Psoas muscle (tissue), 8 donors: ENCODE measurements around the gene RABGAP1L. TPM values are rescaled to one million over a fixed set of nuclear protein-coding genes. Genes with fewer than 3 reads are reported as not detected.

Experiments used
- ATAC-seq, 4 donors: fragments of 200-7000 bp; cut with Tn5 transposase; one replicate each; pipeline ENCODE4 v1.9.1; 2020; ENCODE audit warnings: moderate library complexity in 3 of 4, mild to moderate bottlenecking in 2 of 4
- DNase-seq, 2 donors: peaks; one replicate each; pipeline ENCODE4 v3.0.0-alpha.2; 2020
- H3K27ac ChIP-seq: fragments of 200-600 bp; one replicate; pipeline ENCODE4 v1.8.0; 2022
- H3K27me3 ChIP-seq, 3 donors: fragments of 200-600 bp in 1 of 3; one replicate each; pipeline versions ENCODE4 v1.6.1 to v1.8.0; 2013 to 2022; ENCODE audit warnings: low read length in 2 of 3, mild to moderate bottlenecking in 2 of 3, moderate library complexity in 1 of 3; ENCODE audit not compliant: insufficient read depth in 3 of 3
- H3K36me3 ChIP-seq, 2 donors: fragments of 200-600 bp in 1 of 2; one replicate each; pipeline versions ENCODE4 v1.6.1 to v1.8.0; 2013 to 2022; ENCODE audit warnings: low read depth in 1 of 2, mild to moderate bottlenecking in 1 of 2, moderate library complexity in 1 of 2; ENCODE audit not compliant: insufficient read depth in 1 of 2
- H3K4me1 ChIP-seq: fragments of 200-600 bp; one replicate; pipeline ENCODE4 v1.8.0; 2022
- H3K4me3 ChIP-seq: fragments of 200-600 bp; one replicate; pipeline ENCODE4 v1.8.0; 2022; ENCODE audit warnings: mild to moderate bottlenecking
- H3K9me3 ChIP-seq: fragments of 200-600 bp; one replicate; pipeline ENCODE4 v1.8.0; 2022
- CTCF ChIP-seq: fragments of 200-600 bp; IDR thresholded peaks from one replicate; pipeline ENCODE4 v1.8.0; 2022; ENCODE audit warnings: antibody characterized with exemption
- WGBS, 3 donors: extraction: QIAGEN DNeasy Blood & Tissue Kit; methylation state at CpG; one replicate each; pipeline versions ENCODE4 v1.1.6 to v1.1.7; 2013; 5-methylcytosine and 5-hydroxymethylcytosine counted together
- intact Hi-C, 2 donors: fragments of 100-400 bp; cut with DNase I; formaldehyde crosslinking; loops; one replicate each; pipeline versions ENCODE4 v1.11.0 to v1.14.2; 2022
- polyA plus RNA-seq, 3 donors: library from polyadenylated mRNA; stranded (reverse); fragments of 200-250 nt; gene quantifications; one replicate each; pipeline ENCODE4 v1.2.3, GENCODE V29; 2013
- total RNA-seq, 4 donors: library from RNA; stranded (reverse); fragmentation: NEBNext Ultra II Directional in 2 of 4; extraction: Animal tissue kit (Norgen Biotek cat#: 25700) in 2 of 4; gene quantifications; one replicate each; pipeline versions ENCODE4 v1.2.1 to v1.2.4, GENCODE V29; 2021 to 2023
- donor health status: healthy with polysubstance abuse.
- donor health status: DM: no; HTN: no; CAD: no; lungs with moderate emphysema.
- donor health status: Bipolar disorder and iron deficiency.
- donor health status: healthy.
- donor health status: DM: yes; HTN: yes; CAD: no.
- donor health status: DM: no; HTN: no; CAD: no.
- donor health status: DM: no; HTN: no; CAD: no.
- donor health status: DM: yes; HTN: yes; CAD: no.

RABGAP1L gene
- total and polyA plus RNA-seq, 7 donors, result 2.9 to 14.4 (median 8.7) TPM

- no peak for ATAC-seq
Observed at GRCh38 chr1:174953285-174954072, 794.2 kb downstream of the RABGAP1L start.

GRCh38 chr1:174954073-174954460, 794.7 kb downstream of the RABGAP1L start:
- no peak for DNase-seq
- intact Hi-C loops, result no loop called here
- Histone ChIP-seq H3K4me3 (no peak overlapping the region), H3K27ac (no peak overlapping the region), H3K4me1 (no peaks in the 10 kb centered on the region), H3K9me3 (no peaks in the 10 kb centered on the region), H3K36me3 (no peaks in the 10 kb centered on the region), H3K27me3 (no peaks in the 10 kb centered on the region)
- no peak for ATAC-seq
- no peak for TF ChIP-seq CTCF

More at GRCh38 chr1:174953285-174954072, 794.2 kb downstream of the RABGAP1L start:
- intact Hi-C loops, result no loop called here
- no peak overlapping the region for H3K4me3 ChIP-seq
- no peak for TF ChIP-seq CTCF
- 53 to 58% (median 57%) methylated on average over 11 of the region's 11 CpGs for WGBS, 3 donors
- no peak overlapping the region for H3K27ac ChIP-seq
- DNase-seq, result no peak
- no peaks in the 10 kb centered on the region for H3K27me3 ChIP-seq
- H3K9me3 ChIP-seq, result no peaks in the 10 kb centered on the region
- no peaks in the 10 kb centered on the region for H3K36me3 ChIP-seq
- no peaks in the 10 kb centered on the region for H3K4me1 ChIP-seq

DNA sequence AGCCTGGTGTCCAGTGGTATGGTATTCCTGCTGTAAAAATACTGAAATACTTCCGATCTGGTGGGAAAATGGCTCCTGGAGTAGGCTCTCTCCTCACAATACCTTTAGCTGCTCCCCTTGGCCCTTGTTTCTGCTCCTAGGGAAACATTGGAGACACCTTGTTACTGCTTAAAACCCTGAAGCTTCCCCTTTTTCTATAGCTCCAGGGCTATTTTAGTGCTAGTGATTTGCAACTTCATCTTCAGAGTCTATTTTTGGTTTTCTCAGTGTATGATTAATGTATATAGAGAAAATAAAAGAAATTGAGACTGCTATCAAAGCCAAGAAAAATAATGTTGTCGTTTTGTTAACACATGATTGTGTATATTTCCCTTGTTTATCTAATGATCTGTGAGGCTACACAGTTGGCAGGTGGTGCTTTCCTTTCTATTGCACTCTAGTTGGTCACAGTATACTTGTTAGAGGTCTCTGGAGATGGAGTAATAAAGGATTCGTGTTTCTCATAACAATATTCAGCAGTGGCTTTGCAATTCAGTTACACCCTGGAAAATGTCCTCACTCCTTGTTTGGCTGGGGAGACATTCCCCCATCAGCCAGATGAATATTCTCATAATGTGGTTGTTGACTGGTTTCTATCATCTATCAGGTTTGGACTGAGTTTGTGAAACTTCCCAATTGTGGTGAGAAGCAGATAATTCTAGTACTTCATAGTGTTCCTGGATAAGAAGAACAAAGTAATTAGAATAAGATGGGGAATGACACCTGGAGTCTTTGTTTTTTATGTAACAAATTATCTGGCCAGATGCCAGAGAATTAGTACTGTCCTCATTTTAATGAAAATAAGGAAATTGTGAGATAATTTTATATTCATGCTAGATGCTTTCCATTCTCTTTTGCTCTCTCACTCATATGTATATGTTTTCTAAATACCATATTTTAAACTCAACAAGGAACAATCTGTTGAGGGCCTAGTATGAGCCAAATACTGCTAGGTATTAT, 795.6 kb downstream of the RABGAP1L start:
- 46 to 57% (median 56%) methylated on average over 3 of the region's 3 CpGs for WGBS, 3 donors
- DNase-seq (no peak), ATAC-seq (no peak)
- H3K27me3 ChIP-seq, result no peaks in the 10 kb centered on the region
- no peak overlapping the region for H3K27ac ChIP-seq
- intact Hi-C loops, result no loop called here
- no peak overlapping the region for H3K4me3 ChIP-seq
- TF ChIP-seq CTCF, result no peak
- no peaks in the 10 kb centered on the region for H3K4me1 ChIP-seq
- no peaks in the 10 kb centered on the region for H3K9me3 ChIP-seq
- no peaks in the 10 kb centered on the region for H3K36me3 ChIP-seq

GRCh38 chr1:174956086-174956485, 796.8 kb downstream of the RABGAP1L start:
- no peak for DNase-seq
- no peaks in the 10 kb centered on the region for H3K27me3 ChIP-seq
- H3K9me3 ChIP-seq, result no peaks in the 10 kb centered on the region
- TF ChIP-seq CTCF, result no peak
- intact Hi-C loops, result no loop called here
- WGBS, 3 donors, result 96 to 97% (median 96%) methylated on average over 3 of the region's 3 CpGs
- H3K36me3 ChIP-seq, result no peaks in the 10 kb centered on the region
- H3K4me3 ChIP-seq, result no peak overlapping the region
- no peak for ATAC-seq
- H3K4me1 ChIP-seq, result no peaks in the 10 kb centered on the region
- H3K27ac ChIP-seq, result no peak overlapping the region
